GM18873 (cell line): ENCODE measurements around the gene TMEM52B.

Source experiments
- ATAC-seq: cut with Tn5 transposase; IDR thresholded peaks from one replicate; pipeline ENCODE4 v1.9.1; 2021; ENCODE audit warnings: mild to moderate bottlenecking, moderate library complexity, moderate number of reproducible peaks; ENCODE audit not compliant: unreplicated experiment, low FRiP score

The TMEM52B gene

GRCh38 chr12:10178821-10179220, at the start of gene TMEM52B:
Gene TMEM52B, plus strand, starts transcription at chr12:10179032. Its CDS starts 543 bp downstream, at chr12:10179575.
- no peak for ATAC-seq

GRCh38 chr12:10130042-10130441, 48.8 kb upstream of the TMEM52B start, which contains the start of gene CLEC7A:
Gene CLEC7A, minus strand, starts transcription at chr12:10130199. Its CDS starts 117 bp downstream, at chr12:10130082.
- peak; percentile 63 for ATAC-seq

- ATAC-seq: no peak
Measured at GRCh38 chr12:10131111-10131690, 47.6 kb upstream of the TMEM52B start.

GRCh38 chr12:10132850-10133370, 45.9 kb upstream of the TMEM52B start:
- ATAC-seq: no peak

GRCh38 chr12:10135126-10135525, 43.7 kb upstream of the TMEM52B start:
- ATAC-seq: no peak

- no peak for ATAC-seq
Measured at GRCh38 chr12:10136637-10137205, 42.1 kb upstream of the TMEM52B start.

- ATAC-seq: no peak
Measured at GRCh38 chr12:10140001-10140400, 38.8 kb upstream of the TMEM52B start.

- ATAC-seq: no peak
Measured at GRCh38 chr12:10142976-10143589, 35.7 kb upstream of the TMEM52B start.

GRCh38 chr12:10147714-10148403, 31.0 kb upstream of the TMEM52B start:
- ATAC-seq: peak; percentile 72

- ATAC-seq: no peak
Measured at GRCh38 chr12:10151621-10152020, 27.2 kb upstream of the TMEM52B start.

GRCh38 chr12:10153271-10154144, 25.3 kb upstream of the TMEM52B start:
- ATAC-seq: peak; percentile 53

GRCh38 chr12:10154145-10154496, 24.7 kb upstream of the TMEM52B start:
- ATAC-seq: no peak

- ATAC-seq: no peak
Measured at GRCh38 chr12:10155966-10156365, 22.9 kb upstream of the TMEM52B start.

- ATAC-seq: no peak
Measured at GRCh38 chr12:10158406-10158805, 20.4 kb upstream of the TMEM52B start.

- ATAC-seq: no peak
Measured at GRCh38 chr12:10159280-10159679, 19.6 kb upstream of the TMEM52B start.

GRCh38 chr12:10160617-10161385, 18.0 kb upstream of the TMEM52B start:
- ATAC-seq: no peak

GRCh38 chr12:10163084-10163483, 15.7 kb upstream of the TMEM52B start:
- no peak for ATAC-seq

- ATAC-seq: no peak
Measured at GRCh38 chr12:10165421-10165820, 13.4 kb upstream of the TMEM52B start.

- ATAC-seq: no peak
Measured at GRCh38 chr12:10167599-10167998, 11.2 kb upstream of the TMEM52B start.

- ATAC-seq: no peak
Measured at GRCh38 chr12:10169104-10169503, 9.7 kb upstream of the TMEM52B start.
